ENCODE measurements around the gene PRKN. TPM values are rescaled to one million over a fixed set of nuclear protein-coding genes. Genes with fewer than 3 reads are reported as not detected.

The PRKN gene
- total and polyA plus RNA-seq, 2 experiments from 2014 or later, result 0.10 to 0.84 TPM

DNA sequence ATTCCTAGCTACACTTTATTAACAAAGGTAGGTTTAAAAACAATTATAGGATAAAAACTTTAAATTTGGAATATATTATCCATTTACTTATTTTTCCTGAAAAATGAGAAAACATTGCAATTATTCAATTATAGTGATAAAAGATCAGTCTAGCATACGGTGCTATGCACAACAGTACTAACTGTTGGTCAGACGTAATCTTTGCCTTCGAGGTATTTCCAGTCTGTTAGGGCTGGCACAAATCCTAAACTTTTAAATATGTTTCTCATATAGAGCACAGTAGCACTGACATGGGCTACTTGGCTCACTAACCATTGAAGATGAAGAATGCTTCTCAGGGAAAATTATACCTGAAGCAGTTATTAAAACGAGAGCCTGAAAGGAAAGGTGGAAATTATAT lies 214.8 kb downstream of the PRKN start:
- H3K4me1 ChIP-seq (ENCODE audit: insufficient read depth), result no peaks in the 10 kb centered on the region
- H3F3A ChIP-seq (replicated peaks; ENCODE audit: low read depth), result no peaks in the 10 kb centered on the region
- Mint-ChIP-seq H3K27me3 (ENCODE audit: insufficient read depth, low read depth, poor library complexity) (no peaks in the 10 kb centered on the region), H3K9me3 (no peaks in the 10 kb centered on the region), H3K4me3 (no peak overlapping the region), H3K36me3 (ENCODE audit: low read depth) (no peaks in the 10 kb centered on the region), H3K4me1 (peaks cover 6% of the 10 kb centered on the region; the same call in 2 of the 3 replicates), H3K27ac (no peak overlapping the region)
- no peaks in the 10 kb centered on the region for H3K79me2 ChIP-seq (replicated peaks; ENCODE audit: insufficient read depth)
- H3K9me2 ChIP-seq (ENCODE audit: insufficient read depth), result no peaks in the 10 kb centered on the region
- DNase-seq (ENCODE audit: low spot score) (no peak), ATAC-seq (no peak)
- no peaks in the 10 kb centered on the region for H4K20me1 ChIP-seq (replicated peaks; ENCODE audit: insufficient read depth)
- H3K4me3 ChIP-seq, result no peak overlapping the region
- H3K4me2 ChIP-seq, result no peak overlapping the region
- TF ChIP-seq POLR2AphosphoS5 (IDR thresholded peaks at IDR 0.05; ENCODE audit: low read depth) (no peak), NANOG (IDR thresholded peaks at IDR 0.05; ENCODE audit: borderline replicate concordance) (no peak), JUNB (IDR thresholded peaks at IDR 0.05; ENCODE audit: unreplicated experiment) (no peak), ZNF114 (CRISPR knock-in tag; IDR thresholded peaks at IDR 0.05) (no peak), STAT1 (IDR thresholded peaks at IDR 0.05; ENCODE audit: unreplicated experiment) (no peak), ZNF331 (CRISPR knock-in tag; IDR thresholded peaks at IDR 0.05; ENCODE audit: low read depth) (no peak), EZH2phosphoT487 (IDR thresholded peaks at IDR 0.05; ENCODE audit: unreplicated experiment) (no peak), CREB1 (CRISPR knock-in tag; IDR thresholded peaks at IDR 0.05; ENCODE audit: low read depth) (no peak)
- TF ChIP-seq, protein P1, sequence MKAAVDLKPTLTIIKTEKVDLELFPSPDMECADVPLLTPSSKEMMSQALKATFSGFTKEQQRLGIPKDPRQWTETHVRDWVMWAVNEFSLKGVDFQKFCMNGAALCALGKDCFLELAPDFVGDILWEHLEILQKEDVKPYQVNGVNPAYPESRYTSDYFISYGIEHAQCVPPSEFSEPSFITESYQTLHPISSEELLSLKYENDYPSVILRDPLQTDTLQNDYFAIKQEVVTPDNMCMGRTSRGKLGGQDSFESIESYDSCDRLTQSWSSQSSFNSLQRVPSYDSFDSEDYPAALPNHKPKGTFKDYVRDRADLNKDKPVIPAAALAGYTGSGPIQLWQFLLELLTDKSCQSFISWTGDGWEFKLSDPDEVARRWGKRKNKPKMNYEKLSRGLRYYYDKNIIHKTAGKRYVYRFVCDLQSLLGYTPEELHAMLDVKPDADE (IDR thresholded peaks at IDR 0.05), result no peak
- TF ChIP-seq, protein P2, sequence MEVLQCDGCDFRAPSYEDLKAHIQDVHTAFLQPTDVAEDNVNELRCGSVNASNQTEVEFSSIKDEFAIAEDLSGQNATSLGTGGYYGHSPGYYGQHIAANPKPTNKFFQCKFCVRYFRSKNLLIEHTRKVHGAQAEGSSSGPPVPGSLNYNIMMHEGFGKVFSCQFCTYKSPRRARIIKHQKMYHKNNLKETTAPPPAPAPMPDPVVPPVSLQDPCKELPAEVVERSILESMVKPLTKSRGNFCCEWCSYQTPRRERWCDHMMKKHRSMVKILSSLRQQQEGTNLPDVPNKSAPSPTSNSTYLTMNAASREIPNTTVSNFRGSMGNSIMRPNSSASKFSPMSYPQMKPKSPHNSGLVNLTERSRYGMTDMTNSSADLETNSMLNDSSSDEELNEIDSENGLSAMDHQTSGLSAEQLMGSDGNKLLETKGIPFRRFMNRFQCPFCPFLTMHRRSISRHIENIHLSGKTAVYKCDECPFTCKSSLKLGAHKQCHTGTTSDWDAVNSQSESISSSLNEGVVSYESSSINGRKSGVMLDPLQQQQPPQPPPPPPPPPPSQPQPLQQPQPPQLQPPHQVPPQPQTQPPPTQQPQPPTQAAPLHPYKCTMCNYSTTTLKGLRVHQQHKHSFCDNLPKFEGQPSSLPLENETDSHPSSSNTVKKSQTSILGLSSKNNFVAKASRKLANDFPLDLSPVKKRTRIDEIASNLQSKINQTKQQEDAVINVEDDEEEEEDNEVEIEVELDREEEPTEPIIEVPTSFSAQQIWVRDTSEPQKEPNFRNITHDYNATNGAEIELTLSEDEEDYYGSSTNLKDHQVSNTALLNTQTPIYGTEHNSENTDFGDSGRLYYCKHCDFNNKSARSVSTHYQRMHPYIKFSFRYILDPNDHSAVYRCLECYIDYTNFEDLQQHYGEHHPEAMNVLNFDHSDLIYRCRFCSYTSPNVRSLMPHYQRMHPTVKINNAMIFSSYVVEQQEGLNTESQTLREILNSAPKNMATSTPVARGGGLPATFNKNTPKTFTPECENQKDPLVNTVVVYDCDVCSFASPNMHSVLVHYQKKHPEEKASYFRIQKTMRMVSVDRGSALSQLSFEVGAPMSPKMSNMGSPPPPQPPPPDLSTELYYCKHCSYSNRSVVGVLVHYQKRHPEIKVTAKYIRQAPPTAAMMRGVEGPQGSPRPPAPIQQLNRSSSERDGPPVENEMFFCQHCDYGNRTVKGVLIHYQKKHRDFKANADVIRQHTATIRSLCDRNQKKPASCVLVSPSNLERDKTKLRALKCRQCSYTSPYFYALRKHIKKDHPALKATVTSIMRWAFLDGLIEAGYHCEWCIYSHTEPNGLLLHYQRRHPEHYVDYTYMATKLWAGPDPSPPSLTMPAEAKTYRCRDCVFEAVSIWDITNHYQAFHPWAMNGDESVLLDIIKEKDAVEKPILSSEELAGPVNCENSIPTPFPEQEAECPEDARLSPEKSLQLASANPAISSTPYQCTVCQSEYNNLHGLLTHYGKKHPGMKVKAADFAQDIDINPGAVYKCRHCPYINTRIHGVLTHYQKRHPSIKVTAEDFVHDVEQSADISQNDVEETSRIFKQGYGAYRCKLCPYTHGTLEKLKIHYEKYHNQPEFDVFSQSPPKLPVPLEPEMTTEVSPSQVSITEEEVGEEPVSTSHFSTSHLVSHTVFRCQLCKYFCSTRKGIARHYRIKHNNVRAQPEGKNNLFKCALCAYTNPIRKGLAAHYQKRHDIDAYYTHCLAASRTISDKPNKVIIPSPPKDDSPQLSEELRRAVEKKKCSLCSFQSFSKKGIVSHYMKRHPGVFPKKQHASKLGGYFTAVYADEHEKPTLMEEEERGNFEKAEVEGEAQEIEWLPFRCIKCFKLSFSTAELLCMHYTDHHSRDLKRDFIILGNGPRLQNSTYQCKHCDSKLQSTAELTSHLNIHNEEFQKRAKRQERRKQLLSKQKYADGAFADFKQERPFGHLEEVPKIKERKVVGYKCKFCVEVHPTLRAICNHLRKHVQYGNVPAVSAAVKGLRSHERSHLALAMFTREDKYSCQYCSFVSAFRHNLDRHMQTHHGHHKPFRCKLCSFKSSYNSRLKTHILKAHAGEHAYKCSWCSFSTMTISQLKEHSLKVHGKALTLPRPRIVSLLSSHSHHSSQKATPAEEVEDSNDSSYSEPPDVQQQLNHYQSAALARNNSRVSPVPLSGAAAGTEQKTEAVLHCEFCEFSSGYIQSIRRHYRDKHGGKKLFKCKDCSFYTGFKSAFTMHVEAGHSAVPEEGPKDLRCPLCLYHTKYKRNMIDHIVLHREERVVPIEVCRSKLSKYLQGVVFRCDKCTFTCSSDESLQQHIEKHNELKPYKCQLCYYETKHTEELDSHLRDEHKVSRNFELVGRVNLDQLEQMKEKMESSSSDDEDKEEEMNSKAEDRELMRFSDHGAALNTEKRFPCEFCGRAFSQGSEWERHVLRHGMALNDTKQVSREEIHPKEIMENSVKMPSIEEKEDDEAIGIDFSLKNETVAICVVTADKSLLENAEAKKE (CRISPR knock-in tag; IDR thresholded peaks at IDR 0.05), result no peak
- TF ChIP-seq, protein P3, sequence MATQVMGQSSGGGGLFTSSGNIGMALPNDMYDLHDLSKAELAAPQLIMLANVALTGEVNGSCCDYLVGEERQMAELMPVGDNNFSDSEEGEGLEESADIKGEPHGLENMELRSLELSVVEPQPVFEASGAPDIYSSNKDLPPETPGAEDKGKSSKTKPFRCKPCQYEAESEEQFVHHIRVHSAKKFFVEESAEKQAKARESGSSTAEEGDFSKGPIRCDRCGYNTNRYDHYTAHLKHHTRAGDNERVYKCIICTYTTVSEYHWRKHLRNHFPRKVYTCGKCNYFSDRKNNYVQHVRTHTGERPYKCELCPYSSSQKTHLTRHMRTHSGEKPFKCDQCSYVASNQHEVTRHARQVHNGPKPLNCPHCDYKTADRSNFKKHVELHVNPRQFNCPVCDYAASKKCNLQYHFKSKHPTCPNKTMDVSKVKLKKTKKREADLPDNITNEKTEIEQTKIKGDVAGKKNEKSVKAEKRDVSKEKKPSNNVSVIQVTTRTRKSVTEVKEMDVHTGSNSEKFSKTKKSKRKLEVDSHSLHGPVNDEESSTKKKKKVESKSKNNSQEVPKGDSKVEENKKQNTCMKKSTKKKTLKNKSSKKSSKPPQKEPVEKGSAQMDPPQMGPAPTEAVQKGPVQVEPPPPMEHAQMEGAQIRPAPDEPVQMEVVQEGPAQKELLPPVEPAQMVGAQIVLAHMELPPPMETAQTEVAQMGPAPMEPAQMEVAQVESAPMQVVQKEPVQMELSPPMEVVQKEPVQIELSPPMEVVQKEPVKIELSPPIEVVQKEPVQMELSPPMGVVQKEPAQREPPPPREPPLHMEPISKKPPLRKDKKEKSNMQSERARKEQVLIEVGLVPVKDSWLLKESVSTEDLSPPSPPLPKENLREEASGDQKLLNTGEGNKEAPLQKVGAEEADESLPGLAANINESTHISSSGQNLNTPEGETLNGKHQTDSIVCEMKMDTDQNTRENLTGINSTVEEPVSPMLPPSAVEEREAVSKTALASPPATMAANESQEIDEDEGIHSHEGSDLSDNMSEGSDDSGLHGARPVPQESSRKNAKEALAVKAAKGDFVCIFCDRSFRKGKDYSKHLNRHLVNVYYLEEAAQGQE (IDR thresholded peaks at IDR 0.05; ENCODE audit: unreplicated experiment), result no peak
- H3K36me3 ChIP-seq (ENCODE audit: insufficient read depth), result no peaks in the 10 kb centered on the region
- no peaks in the 10 kb centered on the region for H3K27me3 ChIP-seq (ENCODE audit: insufficient read depth)
- no peak overlapping the region for H2AFZ ChIP-seq
- H3K27ac ChIP-seq (ENCODE audit: low read depth), result no peak overlapping the region

Measured in GM23338 (cell line).